Skeletal muscle tissue (tissue), 4 donors: ENCODE results near the gene TSEN15. TPM values are rescaled to one million over a fixed set of nuclear protein-coding genes. Genes with fewer than 3 reads are reported as not detected.
A peak's percentile ranks its signal among the peaks of the same experiment; 100 is the strongest.
"Not testable (repeated sequence)": the region's sequence is repeated elsewhere in the genome, so short reads cannot be mapped to it uniquely, and the experiment has no call there.

Experiments used
- H3K27ac ChIP-seq: one replicate; pipeline ENCODE4 v1.7.0; 2013; ENCODE audit warnings: mild to moderate bottlenecking, low read depth, low read length, inconsistent platforms
- H3K27me3 ChIP-seq, 3 donors: one replicate each; pipeline ENCODE4 v1.7.0; 2013; ENCODE audit warnings: low read length in 3 of 3; ENCODE audit not compliant: control insufficient read depth in 3 of 3, insufficient read depth in 3 of 3
- H3K36me3 ChIP-seq, 3 donors: one replicate each; pipeline ENCODE4 v1.7.0; 2013; ENCODE audit warnings: low read length in 3 of 3; ENCODE audit not compliant: control insufficient read depth in 3 of 3, insufficient read depth in 3 of 3
- H3K4me1 ChIP-seq, 3 donors: one replicate each; pipeline ENCODE4 v1.7.0; 2013; ENCODE audit warnings: low read length in 3 of 3, mild to moderate bottlenecking in 3 of 3; ENCODE audit not compliant: control insufficient read depth in 3 of 3, insufficient read depth in 3 of 3
- H3K4me3 ChIP-seq, 3 donors: one replicate each; pipeline ENCODE4 v1.7.0; 2013; ENCODE audit warnings: low read length in 3 of 3
- H3K9ac ChIP-seq, 3 donors: one replicate each; pipeline ENCODE4 v1.7.0; 2013; ENCODE audit warnings: low read length in 3 of 3, mild to moderate bottlenecking in 3 of 3, moderate library complexity in 2 of 3, low read depth in 1 of 3
- H3K9me3 ChIP-seq, 3 donors: one replicate each; pipeline ENCODE4 v1.7.0; 2013; ENCODE audit warnings: low read length in 3 of 3; ENCODE audit not compliant: control insufficient read depth in 3 of 3
- total RNA-seq: library from RNA; depleted of rRNA; stranded (reverse); fragments of >200 nt; gene quantifications from one replicate; pipeline ENCODE4 v1.2.3, GENCODE V29; 2014
- donor health status: Osteomylitis.

The TSEN15 gene
- total RNA-seq, 1 donor from 2014 or later = 19.3 TPM

DNA sequence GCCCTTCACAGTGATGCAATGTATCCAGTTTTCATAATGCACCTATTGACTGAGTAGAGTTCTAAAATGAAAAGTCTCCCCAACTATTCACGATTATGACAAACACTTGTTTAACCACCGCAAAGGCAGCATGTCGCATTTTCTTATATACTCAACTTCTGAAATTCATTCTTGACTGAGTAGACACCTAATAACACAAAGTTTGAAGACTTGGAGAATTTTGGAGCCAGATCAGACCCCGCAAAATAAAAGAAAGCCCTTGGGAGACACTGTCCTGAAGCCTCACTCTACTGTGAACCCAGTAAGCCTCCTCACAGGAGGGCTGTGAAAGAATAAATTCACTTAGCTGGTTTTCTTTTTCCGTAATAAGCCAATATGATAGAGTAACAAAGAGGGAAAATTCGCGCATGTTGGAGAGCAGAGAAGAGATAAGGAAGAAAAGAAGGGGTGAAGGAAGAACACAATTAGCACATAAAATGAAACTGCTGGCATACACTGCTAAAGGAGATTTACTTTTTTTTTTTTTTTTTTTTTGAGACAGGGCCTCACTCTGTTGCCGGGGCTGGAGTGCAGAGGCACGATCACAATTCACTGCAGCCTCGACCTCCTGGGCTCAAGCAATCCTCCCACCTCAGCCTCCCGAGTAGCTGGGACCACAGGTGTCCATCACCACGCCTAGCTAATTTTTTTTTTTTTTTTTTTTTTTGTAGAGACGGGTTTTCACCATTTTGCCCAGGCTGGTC lies 13.5 kb upstream of the TSEN15 start:
- H3K36me3 ChIP-seq = no peaks in the 10 kb centered on the region
- H3K4me3 ChIP-seq = peak overlapping the region; percentile 74 to 85 (median 83)
- H3K9ac ChIP-seq = peak overlapping the region; percentile 11 to 88 (median 75)
- peaks cover 4 to 19% (median 10%) of the 10 kb centered on the region in 3 donors for H3K4me1 ChIP-seq
- no peaks in the 10 kb centered on the region for H3K9me3 ChIP-seq
- H3K27me3 ChIP-seq = no peaks in the 10 kb centered on the region
- H3K27ac ChIP-seq = peak overlapping the region; percentile 46

DNA sequence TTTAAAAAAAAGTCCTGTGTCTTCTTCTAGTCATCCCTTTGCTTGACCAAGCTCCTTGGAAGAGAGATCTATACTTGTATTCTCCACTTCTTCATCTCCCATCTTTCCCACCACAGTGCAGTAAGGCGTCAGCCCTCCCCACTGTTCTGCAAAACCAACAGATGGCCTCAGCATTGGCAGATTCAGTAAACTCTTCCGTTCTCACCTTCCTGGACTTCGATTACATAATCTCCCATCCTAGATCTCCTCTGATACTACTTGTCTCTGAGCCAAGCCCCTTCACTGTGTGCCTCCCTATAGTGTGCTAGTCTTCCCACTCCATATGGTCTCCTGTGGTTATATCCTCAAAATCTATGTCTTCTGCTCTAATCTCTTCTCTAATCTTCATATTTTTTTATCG lies 12.4 kb upstream of the TSEN15 start:
- H3K27me3 ChIP-seq = no peaks in the 10 kb centered on the region
- no peaks in the 10 kb centered on the region for H3K36me3 ChIP-seq
- H3K9ac ChIP-seq = no peak overlapping the region
- no peaks in the 10 kb centered on the region for H3K9me3 ChIP-seq
- peaks cover 4 to 19% (median 10%) of the 10 kb centered on the region in 3 donors for H3K4me1 ChIP-seq
- H3K27ac ChIP-seq = no peak overlapping the region
- no peak overlapping the region for H3K4me3 ChIP-seq

DNA sequence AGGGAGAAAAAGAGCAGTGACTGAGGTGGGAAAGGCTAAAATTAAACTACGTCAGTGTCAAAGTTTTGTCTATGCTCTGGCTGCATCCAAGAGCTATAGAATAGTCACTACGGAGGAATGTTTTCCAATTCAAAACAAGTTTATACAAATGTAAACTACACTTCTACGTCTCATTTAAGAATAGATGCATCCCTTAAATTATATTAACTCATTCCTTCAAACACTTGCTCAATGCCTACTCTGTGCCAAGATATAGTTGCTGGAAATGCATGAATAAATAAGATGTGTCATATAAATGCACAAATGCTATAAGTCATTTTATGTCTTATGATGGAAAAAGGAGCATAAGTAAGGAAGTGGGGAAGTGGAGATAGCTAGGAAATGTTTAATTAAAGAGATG lies 9.8 kb upstream of the TSEN15 start:
- Histone ChIP-seq H3K4me1 (peaks cover 2 to 10% (median 3%) of the 10 kb centered on the region in 3 donors), H3K4me3 (no peak overlapping the region), H3K27ac (no peak overlapping the region), H3K9me3 (no peaks in the 10 kb centered on the region), H3K9ac (no peak overlapping the region), H3K36me3 (no peaks in the 10 kb centered on the region), H3K27me3 (no peaks in the 10 kb centered on the region)

DNA sequence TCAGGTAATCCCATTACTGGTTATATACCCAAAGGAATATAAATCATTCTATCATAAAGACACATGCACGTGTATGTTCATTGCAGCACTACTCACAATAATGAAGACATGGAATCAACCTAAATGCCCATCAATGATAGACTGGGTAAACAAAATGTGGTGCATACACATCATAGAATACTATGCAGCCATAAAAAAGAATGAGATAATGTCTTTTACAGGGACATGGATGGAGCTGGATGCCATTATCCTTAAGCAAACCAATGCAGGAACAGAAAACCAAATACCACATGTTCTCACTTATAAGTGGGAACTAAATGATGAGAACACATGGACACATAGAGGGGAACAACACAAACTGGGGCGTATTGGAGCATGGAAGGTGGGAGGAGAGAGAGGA lies 8.2 kb upstream of the TSEN15 start:
- not testable (repeated sequence) for H3K27ac ChIP-seq, H3K4me3 ChIP-seq, H3K9ac ChIP-seq, H3K36me3 ChIP-seq, H3K9me3 ChIP-seq, H3K4me1 ChIP-seq, H3K27me3 ChIP-seq

DNA sequence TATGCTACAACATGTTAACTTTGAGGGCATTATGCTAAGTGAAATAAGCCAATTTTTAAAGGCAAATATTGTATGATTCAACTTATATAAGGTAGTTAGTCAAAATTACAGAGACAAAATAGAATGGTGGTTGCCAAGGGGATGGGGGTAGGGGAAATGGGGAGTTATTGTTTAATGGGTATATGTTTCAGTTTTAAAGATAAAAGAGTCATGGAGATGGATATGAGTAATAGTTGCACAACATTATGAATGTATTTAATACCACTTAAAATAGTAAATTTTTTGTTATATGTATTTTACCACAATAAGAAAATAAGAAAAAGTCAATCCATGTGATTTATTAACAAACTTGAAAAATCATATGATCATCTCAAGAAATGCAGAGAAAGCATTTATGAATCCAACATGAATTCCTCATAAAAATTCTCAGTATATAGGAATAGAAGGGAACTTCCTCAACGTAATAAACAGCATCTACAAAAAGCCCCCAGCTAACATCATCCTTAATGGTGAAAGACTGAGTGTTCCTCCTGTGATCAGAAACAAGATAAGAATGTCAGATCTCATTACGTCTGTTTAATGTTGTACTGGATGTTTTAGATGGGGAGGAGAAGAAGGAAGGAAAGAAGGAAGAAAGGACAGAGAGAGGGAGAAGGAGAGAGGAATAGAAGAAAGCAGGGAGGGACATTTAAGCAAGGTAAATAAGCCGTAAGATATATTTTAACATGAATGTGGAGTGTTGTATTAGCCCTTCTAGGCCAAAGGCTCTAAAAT lies 6.7 kb upstream of the TSEN15 start:
- H3K4me1 ChIP-seq = no peaks in the 10 kb centered on the region
- no peaks in the 10 kb centered on the region for H3K27me3 ChIP-seq
- H3K9ac ChIP-seq = no peak overlapping the region
- no peaks in the 10 kb centered on the region for H3K9me3 ChIP-seq
- no peak overlapping the region for H3K4me3 ChIP-seq
- no peak overlapping the region for H3K27ac ChIP-seq
- no peaks in the 10 kb centered on the region for H3K36me3 ChIP-seq

DNA sequence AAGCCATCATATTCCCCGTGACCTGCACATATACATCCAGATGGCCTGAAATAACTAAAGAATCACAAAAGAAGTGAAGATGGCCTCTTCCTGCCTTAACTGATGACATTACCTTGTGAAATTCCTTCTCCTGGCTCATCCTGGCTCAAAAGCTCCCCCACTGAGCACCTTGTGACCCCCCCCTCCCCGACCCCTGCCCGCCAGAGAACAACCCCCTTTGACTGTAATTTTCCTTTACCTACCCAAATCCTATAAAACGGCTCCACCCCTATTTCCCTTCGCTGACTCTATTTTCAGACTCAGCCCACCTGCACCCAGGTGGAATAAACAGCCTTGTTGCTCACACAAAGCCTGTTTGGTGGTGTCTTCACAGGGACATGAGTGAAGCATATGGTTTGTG lies 4.0 kb upstream of the TSEN15 start:
- not testable (repeated sequence) for H3K9me3 ChIP-seq, H3K4me1 ChIP-seq, H3K27ac ChIP-seq, H3K4me3 ChIP-seq, H3K36me3 ChIP-seq, H3K27me3 ChIP-seq, H3K9ac ChIP-seq

DNA sequence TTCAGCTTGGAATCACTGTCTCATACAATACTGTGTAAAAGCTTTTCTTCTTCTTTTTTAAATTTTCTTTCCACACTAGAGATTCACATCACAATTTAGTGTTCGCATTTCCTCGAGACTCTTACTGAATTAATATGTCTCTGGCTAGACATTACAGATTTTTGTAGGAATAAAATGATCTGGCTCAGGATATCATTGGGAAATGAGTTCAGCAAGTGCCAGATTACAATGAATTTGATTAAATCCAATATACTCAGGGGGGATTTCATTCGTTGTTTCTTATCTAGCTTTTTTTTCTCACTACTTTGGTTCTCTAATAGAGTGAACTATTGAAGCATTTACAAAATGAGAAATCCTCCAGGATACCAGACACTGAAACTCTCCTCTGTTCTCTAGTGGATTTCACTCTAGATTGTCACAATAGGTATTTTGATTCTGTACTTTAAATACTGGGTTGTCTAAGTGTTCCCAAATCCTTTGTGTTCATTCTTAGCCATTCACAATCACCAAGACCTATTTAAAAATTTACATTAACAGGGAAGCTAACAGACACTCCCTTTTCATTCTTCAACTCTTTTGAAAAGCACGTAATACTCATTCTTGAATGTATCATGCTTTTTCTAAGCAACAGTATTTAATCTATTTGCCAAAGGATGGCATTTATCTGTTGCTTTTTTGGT lies 2.8 kb upstream of the TSEN15 start:
- no peaks in the 10 kb centered on the region for H3K36me3 ChIP-seq
- no peak overlapping the region for H3K27ac ChIP-seq
- H3K9ac ChIP-seq = no peak overlapping the region
- H3K9me3 ChIP-seq = no peaks in the 10 kb centered on the region
- H3K27me3 ChIP-seq = no peaks in the 10 kb centered on the region
- no peak overlapping the region for H3K4me3 ChIP-seq
- peaks cover 8 to 16% (median 10%) of the 10 kb centered on the region in 3 donors for H3K4me1 ChIP-seq

DNA sequence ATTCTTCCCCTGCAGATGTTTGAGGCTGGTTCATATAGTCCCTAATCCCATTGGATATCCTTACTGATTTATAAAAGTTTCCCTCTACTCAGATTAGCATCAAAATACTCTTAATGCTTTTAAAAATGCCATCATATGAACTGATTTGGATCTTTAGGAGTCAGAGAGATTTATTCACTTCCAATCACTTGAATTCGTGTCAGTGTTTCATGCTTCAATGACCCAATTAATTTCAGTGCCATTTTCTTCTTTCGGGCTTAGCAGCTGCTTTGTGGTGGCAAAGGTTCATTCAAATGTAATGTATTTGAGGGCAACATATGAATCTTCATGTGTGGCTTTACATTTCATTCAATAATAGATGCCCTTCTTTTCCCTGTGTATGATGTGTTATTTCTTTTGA lies 2.2 kb upstream of the TSEN15 start:
- Histone ChIP-seq H3K9ac (no peak overlapping the region), H3K27me3 (no peaks in the 10 kb centered on the region), H3K36me3 (no peaks in the 10 kb centered on the region), H3K27ac (no peak overlapping the region), H3K9me3 (no peaks in the 10 kb centered on the region), H3K4me1 (peaks cover 8 to 18% (median 10%) of the 10 kb centered on the region in 3 donors), H3K4me3 (no peak overlapping the region)

DNA sequence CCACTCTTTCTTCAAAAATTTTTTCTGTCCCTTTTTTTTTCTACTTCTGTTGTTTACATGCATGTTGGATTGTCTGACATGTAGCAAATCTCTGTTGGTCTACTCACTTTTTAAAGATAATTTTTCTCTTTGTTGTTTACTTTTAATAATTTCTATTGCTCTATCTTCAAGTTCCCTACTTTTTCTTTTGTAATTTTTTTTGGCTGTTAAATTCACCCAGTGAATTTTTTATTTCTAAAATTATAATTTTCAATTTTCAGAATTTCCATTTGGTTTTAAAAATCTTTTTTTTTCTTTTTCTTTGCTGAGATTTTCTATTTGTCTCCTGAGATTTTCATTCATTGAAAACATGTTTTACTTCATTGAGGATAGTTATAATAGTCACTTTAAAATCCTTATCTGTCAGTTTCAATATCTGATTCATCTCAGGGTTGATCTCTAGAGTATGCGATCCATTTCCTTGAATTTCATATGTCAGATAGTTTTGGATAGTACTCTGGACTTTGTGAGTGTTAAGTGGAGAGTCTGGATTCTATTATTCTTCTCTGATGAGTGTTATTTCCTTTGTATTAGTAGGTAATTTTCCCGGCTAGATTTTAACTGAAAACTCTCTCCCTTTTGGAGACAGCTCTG lies 1.6 kb upstream of the TSEN15 start:
- Histone ChIP-seq H3K27ac (no peak overlapping the region), H3K4me1 (peaks cover 8 to 18% (median 10%) of the 10 kb centered on the region in 3 donors), H3K36me3 (peaks cover 0 to under 1% (median 0%) of the 10 kb centered on the region in 3 donors), H3K27me3 (no peaks in the 10 kb centered on the region), H3K9ac (no peak overlapping the region), H3K4me3 (no peak overlapping the region), H3K9me3 (no peaks in the 10 kb centered on the region)
